Prostate gland (tissue), 2 donors: ENCODE results near the gene SH3PXD2B.

Experiments used
- POLR2A ChIP-seq: fragments of 450-650 bp; IDR thresholded peaks from one replicate; pipeline ENCODE4 v1.6.1; 2016; ENCODE audit warnings: antibody characterized with exemption, mild to moderate bottlenecking
- POLR2AphosphoS5 ChIP-seq: sonication (generic); formaldehyde crosslinking; IDR thresholded peaks from one replicate; pipeline ENCODE4 v1.6.1; 2017; ENCODE audit warnings: antibody characterized with exemption
- TF ChIP-seq, protein P1 (sequence below), 4 experiments: fragments of 200-600 bp in 2 of 4; fragments of 450-650 bp in 2 of 4; sonication (generic) in 2 of 4; IDR thresholded peaks; 1 replicate in 3 of 4; 2 replicates in 1 of 4; pipeline ENCODE4 v1.5.1; 2016 to 2019; ENCODE audit warnings: antibody characterized with exemption in 4 of 4, mild to moderate bottlenecking in 2 of 4, moderate library complexity in 2 of 4

DNA sequence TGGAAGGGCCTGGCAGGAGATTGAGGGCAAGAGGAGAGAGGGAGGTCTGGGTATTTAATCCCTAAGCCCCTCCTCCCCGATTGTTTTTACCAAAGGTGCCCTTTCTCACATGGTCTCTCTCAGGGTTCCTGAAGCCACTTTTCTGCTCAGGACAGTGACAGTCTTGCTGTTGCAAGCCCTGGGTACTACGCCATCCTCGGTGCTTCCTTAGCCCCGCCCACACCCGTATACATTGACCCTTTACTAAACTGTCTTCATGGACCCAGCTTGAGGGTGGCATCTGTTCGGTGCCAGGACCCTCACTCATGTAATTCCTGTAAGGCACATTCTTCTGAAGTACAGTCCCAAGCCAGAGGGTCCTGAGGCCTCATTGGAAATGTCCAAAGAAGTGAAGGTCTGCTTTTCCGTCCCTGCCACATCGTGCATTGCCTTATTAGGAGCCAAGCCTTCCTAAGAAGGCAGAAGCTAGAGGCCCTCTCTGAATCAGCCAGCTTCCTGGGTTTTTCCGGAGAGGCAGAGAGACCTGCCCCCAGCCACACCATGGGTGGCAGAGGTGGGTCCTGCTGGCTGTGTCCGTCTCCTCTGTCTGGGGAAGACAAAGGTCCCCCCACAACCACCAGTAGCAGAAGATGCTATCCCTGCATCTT lies 1.9 kb upstream of the SH3PXD2B start:
- TF ChIP-seq POLR2AphosphoS5 (no peak), POLR2A (no peak)
- TF ChIP-seq, protein P1, sequence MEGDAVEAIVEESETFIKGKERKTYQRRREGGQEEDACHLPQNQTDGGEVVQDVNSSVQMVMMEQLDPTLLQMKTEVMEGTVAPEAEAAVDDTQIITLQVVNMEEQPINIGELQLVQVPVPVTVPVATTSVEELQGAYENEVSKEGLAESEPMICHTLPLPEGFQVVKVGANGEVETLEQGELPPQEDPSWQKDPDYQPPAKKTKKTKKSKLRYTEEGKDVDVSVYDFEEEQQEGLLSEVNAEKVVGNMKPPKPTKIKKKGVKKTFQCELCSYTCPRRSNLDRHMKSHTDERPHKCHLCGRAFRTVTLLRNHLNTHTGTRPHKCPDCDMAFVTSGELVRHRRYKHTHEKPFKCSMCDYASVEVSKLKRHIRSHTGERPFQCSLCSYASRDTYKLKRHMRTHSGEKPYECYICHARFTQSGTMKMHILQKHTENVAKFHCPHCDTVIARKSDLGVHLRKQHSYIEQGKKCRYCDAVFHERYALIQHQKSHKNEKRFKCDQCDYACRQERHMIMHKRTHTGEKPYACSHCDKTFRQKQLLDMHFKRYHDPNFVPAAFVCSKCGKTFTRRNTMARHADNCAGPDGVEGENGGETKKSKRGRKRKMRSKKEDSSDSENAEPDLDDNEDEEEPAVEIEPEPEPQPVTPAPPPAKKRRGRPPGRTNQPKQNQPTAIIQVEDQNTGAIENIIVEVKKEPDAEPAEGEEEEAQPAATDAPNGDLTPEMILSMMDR (IDR thresholded peaks at IDR 0.05): no peak
